Upper lobe of right lung (tissue), 1 donor: ENCODE data around the gene NTM. TPM values are rescaled to one million over a fixed set of nuclear protein-coding genes. Genes with fewer than 3 reads are reported as not detected.

Experiments used
- ATAC-seq: fragments of 200-7000 bp; cut with Tn5 transposase; one replicate; pipeline ENCODE4 v1.9.1; 2020; ENCODE audit warnings: mild to moderate bottlenecking, moderate library complexity
- DNase-seq: peaks from one replicate; pipeline ENCODE4 v3.0.0-alpha.2; 2020
- H3K27ac ChIP-seq: fragments of 200-600 bp; one replicate; pipeline ENCODE4 v1.8.0; 2022
- H3K27me3 ChIP-seq: fragments of 200-600 bp; one replicate; pipeline ENCODE4 v1.8.0; 2022; ENCODE audit warnings: mild to moderate bottlenecking
- H3K36me3 ChIP-seq: fragments of 200-600 bp; one replicate; pipeline ENCODE4 v1.8.0; 2022
- H3K4me1 ChIP-seq: fragments of 200-600 bp; one replicate; pipeline ENCODE4 v1.8.0; 2022
- H3K4me3 ChIP-seq: fragments of 200-600 bp; one replicate; pipeline ENCODE4 v1.8.0; 2022; ENCODE audit warnings: mild to moderate bottlenecking
- H3K9me3 ChIP-seq: fragments of 200-600 bp; one replicate; pipeline ENCODE4 v1.8.0; 2022
- intact Hi-C: fragments of 100-400 bp; cut with DNase I; formaldehyde crosslinking; loops from one replicate; pipeline ENCODE4 v1.11.0; 2022
- total RNA-seq: library from RNA; stranded (reverse); fragmentation: NEBNext Ultra II Directional; extraction: Animal tissue kit (Norgen Biotek cat#: 25700); gene quantifications from one replicate; pipeline ENCODE4 v1.2.1, GENCODE V29; 2021
- TF ChIP-seq, protein P1 (sequence below): fragments of 200-600 bp; IDR thresholded peaks from one replicate; pipeline ENCODE4 v1.8.0; 2022; ENCODE audit warnings: antibody characterized with exemption
- donor health status: DM: no; HTN: yes; CAD: no; lungs with severe emphysema.

The NTM gene
- total RNA-seq, 1 donor from 2014 or later: 3.7 TPM

DNA sequence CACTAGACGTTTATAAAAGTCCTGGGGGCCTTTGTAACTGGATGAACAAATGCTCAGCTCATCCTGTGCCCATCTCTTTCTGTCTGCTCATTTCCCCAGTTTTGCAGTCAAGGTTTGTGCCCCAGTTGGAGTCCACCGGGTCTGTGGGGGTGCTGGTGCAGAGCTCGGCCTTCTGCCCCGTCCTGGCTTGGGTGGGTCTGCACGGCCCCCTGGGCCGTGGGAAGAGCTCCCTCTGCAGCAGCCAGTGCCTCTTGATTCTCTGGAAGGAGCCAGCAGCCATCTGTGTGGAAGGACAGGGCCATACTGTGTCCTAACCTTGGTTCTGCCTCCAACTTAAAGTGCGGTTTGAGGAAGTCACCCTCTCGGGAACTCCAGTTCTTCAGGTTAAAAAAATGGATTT, 140.2 kb downstream of the NTM start:
- no peak for ATAC-seq
- no peaks in the 10 kb centered on the region for H3K9me3 ChIP-seq
- TF ChIP-seq, protein P1, sequence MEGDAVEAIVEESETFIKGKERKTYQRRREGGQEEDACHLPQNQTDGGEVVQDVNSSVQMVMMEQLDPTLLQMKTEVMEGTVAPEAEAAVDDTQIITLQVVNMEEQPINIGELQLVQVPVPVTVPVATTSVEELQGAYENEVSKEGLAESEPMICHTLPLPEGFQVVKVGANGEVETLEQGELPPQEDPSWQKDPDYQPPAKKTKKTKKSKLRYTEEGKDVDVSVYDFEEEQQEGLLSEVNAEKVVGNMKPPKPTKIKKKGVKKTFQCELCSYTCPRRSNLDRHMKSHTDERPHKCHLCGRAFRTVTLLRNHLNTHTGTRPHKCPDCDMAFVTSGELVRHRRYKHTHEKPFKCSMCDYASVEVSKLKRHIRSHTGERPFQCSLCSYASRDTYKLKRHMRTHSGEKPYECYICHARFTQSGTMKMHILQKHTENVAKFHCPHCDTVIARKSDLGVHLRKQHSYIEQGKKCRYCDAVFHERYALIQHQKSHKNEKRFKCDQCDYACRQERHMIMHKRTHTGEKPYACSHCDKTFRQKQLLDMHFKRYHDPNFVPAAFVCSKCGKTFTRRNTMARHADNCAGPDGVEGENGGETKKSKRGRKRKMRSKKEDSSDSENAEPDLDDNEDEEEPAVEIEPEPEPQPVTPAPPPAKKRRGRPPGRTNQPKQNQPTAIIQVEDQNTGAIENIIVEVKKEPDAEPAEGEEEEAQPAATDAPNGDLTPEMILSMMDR: no peak
- no peak for DNase-seq
- intact Hi-C loops: no loop called here
- H3K27me3 ChIP-seq: no peaks in the 10 kb centered on the region
- H3K4me3 ChIP-seq: no peak overlapping the region
- no peaks in the 10 kb centered on the region for H3K4me1 ChIP-seq
- H3K36me3 ChIP-seq: no peaks in the 10 kb centered on the region
- no peak overlapping the region for H3K27ac ChIP-seq

DNA sequence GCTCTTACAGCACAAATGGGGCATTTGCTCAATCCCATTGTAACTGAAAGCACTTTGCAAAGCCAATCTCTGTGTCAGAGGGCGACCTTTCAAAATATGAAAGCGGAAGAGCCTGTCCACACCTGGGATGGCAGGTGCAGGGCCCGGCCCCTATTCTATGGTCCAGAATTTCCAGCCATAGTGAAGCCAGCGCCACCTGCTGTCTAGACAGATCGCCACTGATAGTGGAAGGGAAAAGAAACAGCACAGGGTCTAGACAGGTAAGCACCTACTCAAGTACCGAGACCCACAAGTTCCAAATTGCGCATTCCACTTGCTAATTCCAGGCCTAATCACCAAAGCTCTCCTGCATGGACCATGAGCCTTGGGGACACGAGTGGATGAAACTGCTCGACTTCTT, 141.4 kb downstream of the NTM start:
- intact Hi-C loops: no loop called here
- TF ChIP-seq, protein P1: peak; percentile 50
- peak; percentile 77 for ATAC-seq
- no peaks in the 10 kb centered on the region for H3K4me1 ChIP-seq
- no peak for DNase-seq
- no peaks in the 10 kb centered on the region for H3K36me3 ChIP-seq
- no peaks in the 10 kb centered on the region for H3K9me3 ChIP-seq
- no peak overlapping the region for H3K4me3 ChIP-seq
- H3K27me3 ChIP-seq: no peaks in the 10 kb centered on the region
- no peak overlapping the region for H3K27ac ChIP-seq

DNA sequence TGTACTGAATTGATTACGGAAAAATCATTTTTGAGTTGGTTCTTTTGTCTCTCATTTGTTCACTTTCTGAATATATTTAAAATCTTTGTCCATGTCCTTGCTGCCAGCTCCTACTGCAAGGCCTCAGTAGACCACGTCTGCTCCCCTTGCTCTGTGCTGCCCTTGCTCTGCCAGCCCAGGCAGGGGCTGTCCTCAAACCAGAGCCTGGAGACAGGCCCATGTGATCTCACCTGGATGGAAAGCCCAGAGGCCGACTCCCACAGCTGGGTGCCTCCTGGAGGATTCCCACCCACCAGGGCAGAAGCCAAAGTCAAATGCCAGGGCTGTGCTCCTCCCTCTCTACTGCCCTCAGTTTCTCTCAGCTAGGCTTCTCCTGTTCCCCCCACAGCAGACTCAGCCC, 141.8 kb downstream of the NTM start:
- no peak for DNase-seq
- Histone ChIP-seq H3K4me3 (no peak overlapping the region), H3K36me3 (no peaks in the 10 kb centered on the region), H3K27me3 (no peaks in the 10 kb centered on the region), H3K9me3 (no peaks in the 10 kb centered on the region), H3K4me1 (no peaks in the 10 kb centered on the region), H3K27ac (no peak overlapping the region)
- intact Hi-C loops: no loop called here
- no peak for ATAC-seq
- TF ChIP-seq, protein P1: no peak

DNA sequence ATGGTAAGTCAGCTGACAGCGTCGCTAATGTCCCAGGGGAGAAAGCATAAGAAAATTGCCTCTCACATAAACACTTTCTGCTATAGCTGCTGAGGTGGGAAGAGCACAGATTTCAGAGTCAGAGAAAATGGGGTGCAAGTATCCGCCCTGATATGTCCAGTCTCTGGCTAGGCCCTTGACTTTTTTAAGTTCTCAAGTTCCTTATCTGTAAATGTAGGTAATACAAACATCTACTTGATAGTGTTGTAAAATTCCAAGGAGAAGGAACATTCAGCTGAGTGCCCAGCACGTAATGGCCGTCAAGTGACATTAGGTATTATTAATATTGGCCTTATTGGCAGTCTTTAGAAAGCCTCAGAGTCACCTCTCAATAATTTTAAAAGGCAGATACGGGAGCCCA, 143.6 kb downstream of the NTM start:
- Histone ChIP-seq H3K4me1 (no peaks in the 10 kb centered on the region), H3K27ac (no peak overlapping the region), H3K4me3 (no peak overlapping the region), H3K36me3 (no peaks in the 10 kb centered on the region), H3K27me3 (no peaks in the 10 kb centered on the region), H3K9me3 (no peaks in the 10 kb centered on the region)
- intact Hi-C loops: no loop called here
- ATAC-seq: no peak
- TF ChIP-seq, protein P1: no peak
- DNase-seq: no peak

DNA sequence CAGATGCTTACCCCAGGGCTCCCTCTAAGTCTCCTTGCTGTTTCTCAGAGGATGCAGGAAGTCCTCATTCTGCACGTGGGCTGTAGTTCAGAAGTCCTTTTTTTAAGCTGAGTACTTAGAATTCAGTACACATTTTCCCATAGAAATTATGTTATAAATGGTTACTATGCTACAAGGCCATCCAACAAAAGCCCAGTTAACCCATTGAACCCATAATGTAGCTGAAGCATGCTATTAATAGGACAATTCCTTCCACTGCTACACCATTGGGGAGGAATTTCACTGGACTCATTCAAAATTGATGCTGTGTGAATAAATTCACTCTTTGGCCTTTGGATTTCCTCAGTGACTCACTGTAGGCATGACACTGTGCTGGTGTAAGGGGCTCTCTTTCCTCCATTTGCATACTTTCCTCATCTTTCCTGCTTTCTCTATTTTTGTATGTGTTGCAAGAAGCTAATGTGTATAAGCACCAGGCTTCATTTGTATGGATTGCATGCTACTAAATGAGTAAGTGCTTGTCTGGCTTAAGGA, 148.0 kb downstream of the NTM start:
- H3K36me3 ChIP-seq: no peaks in the 10 kb centered on the region
- H3K27ac ChIP-seq: no peak overlapping the region
- no peaks in the 10 kb centered on the region for H3K9me3 ChIP-seq
- ATAC-seq: no peak
- H3K4me3 ChIP-seq: no peak overlapping the region
- TF ChIP-seq, protein P1: no peak
- no peak for DNase-seq
- intact Hi-C loops: no loop called here
- no peaks in the 10 kb centered on the region for H3K27me3 ChIP-seq
- no peaks in the 10 kb centered on the region for H3K4me1 ChIP-seq

DNA sequence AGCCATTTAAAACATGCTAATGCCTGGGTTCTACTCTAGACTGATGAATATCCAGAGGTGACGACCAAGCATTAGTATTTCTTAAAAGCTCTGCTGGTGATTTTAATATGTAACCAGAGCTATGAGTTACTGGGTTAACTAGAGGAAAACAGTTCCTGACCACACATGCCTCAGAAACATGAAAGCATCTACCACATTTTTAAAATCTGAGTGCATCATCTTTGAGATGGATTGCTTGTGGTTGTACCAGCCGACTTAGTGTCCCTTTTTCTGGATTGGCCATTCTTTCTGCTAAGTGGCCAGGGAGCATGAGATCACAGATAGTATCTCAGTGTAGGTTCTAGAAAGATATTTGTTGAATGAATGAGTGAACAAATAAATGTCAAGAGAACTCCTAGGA, 152.4 kb downstream of the NTM start:
- no peak for DNase-seq
- Histone ChIP-seq H3K27me3 (no peaks in the 10 kb centered on the region), H3K4me1 (no peaks in the 10 kb centered on the region), H3K9me3 (no peaks in the 10 kb centered on the region), H3K36me3 (no peaks in the 10 kb centered on the region), H3K4me3 (no peak overlapping the region), H3K27ac (no peak overlapping the region)
- intact Hi-C loops: no loop called here
- no peak for ATAC-seq
- TF ChIP-seq, protein P1: no peak
